ENCODE measurements around the gene LAMB1. TPM values are rescaled to one million over a fixed set of nuclear protein-coding genes. Genes with fewer than 3 reads are reported as not detected.
A peak's percentile ranks its signal among the peaks of the same experiment; 100 is the strongest.

The LAMB1 gene
- total RNA-seq, 5 donors from 2014 or later (not counting 1 experiment from before 2014, with no cell fraction given): 0.56 to 1.4 (median 1.0) TPM; not detected in 2

- Histone ChIP-seq H3K27me3 (replicated peaks in 1 of 2; ENCODE audit: control insufficient read depth in 2 of 2, extremely low read depth in 1 of 2, insufficient read depth in 2 of 2, low read length in 1 of 2) (peaks cover 0 to 8% of the 10 kb centered on the region in 2 experiments), H3K4me1 (ENCODE audit: control insufficient read depth in 1 of 2, extremely low read depth in 1 of 2, insufficient read depth in 2 of 2, low read length in 2 of 2) (peaks cover 0 to 2% of the 10 kb centered on the region in 2 experiments), H3K36me3 (ENCODE audit: control insufficient read depth in 2 of 2, extremely low read depth in 1 of 2, insufficient read depth in 1 of 2, low read length in 1 of 2) (no peaks in the 10 kb centered on the region), H3K27ac (ENCODE audit: low read length) (no peak overlapping the region), H3K9me3 (no peaks in the 10 kb centered on the region), H3K4me3 (ENCODE audit: control insufficient read depth in 1 of 2, extremely low read depth in 1 of 2, low read length in 1 of 2) (no peak overlapping the region)
- no peak for ATAC-seq (replicated peaks in 1 of 4)
- DNase-seq: no peak
- Mint-ChIP-seq H3K36me3 (no peaks in the 10 kb centered on the region), H3K4me3 (no peak overlapping the region), H3K4me1 (peaks cover 0 to 12% (median 9%) of the 10 kb centered on the region in 3 donors), H3K27me3 (peaks cover 5 to 11% of the 10 kb centered on the region in 2 donors), H3K27ac (peak overlapping the region in 1 of 2 donors; percentile 5), H3K9me3 (no peaks in the 10 kb centered on the region)
- CTCF ChIA-PET: interaction anchor here (1.1 to 2.4 kb wide), 2 partner anchors 8 to 419 kb away, joined by 5 to 9 read pairs; no protein-coding TSS in a partner anchor
- POLR2A ChIA-PET: no interaction called here
- no CpG with 5 or more reads among the region's 2 CpGs for WGBS (ENCODE audit: insufficient coverage)
Observed at GRCh38 chr7:107882766-107883165, 120.2 kb downstream of the LAMB1 start.

- Mint-ChIP-seq H3K27me3 (peaks cover 3 to 6% of the 10 kb centered on the region in 2 donors), H3K4me3 (no peak overlapping the region), H3K36me3 (no peaks in the 10 kb centered on the region), H3K4me1 (peaks cover 3 to 30% (median 27%) of the 10 kb centered on the region in 3 donors), H3K9me3 (no peaks in the 10 kb centered on the region), H3K27ac (no peak overlapping the region)
- ATAC-seq (replicated peaks in 1 of 4): peak; percentile 64 to 78 (median 73)
- DNase-seq: peak in 14 of 35 experiments; percentile 16 to 70 (median 25)
- Histone ChIP-seq H3K9me3 (no peaks in the 10 kb centered on the region), H3K27me3 (replicated peaks in 1 of 2; ENCODE audit: control insufficient read depth in 2 of 2, extremely low read depth in 1 of 2, insufficient read depth in 2 of 2, low read length in 1 of 2) (peaks cover 0 to 8% of the 10 kb centered on the region in 2 experiments), H3K4me1 (ENCODE audit: control insufficient read depth in 1 of 2, extremely low read depth in 1 of 2, insufficient read depth in 2 of 2, low read length in 2 of 2) (peaks cover 4 to 6% of the 10 kb centered on the region in 2 experiments), H3K36me3 (ENCODE audit: control insufficient read depth in 2 of 2, extremely low read depth in 1 of 2, insufficient read depth in 1 of 2, low read length in 1 of 2) (no peaks in the 10 kb centered on the region), H3K4me3 (ENCODE audit: control insufficient read depth in 1 of 2, extremely low read depth in 1 of 2, low read length in 1 of 2) (no peak overlapping the region), H3K27ac (ENCODE audit: low read length) (no peak overlapping the region)
- POLR2A ChIA-PET: interaction anchor here in 1 of 2 donors (1.0 kb wide), 1 partner anchor 13 kb away, joined by 3 read pairs; no protein-coding TSS in a partner anchor
- CTCF ChIA-PET: interaction anchor here (0.6 to 3.2 kb wide), 12 partner anchors 9 to 1098 kb away, joined by 3 to 29 read pairs (median 6); partner anchors contain the start of genes CBLL1 (in 2 of the 2) and DLD (in 1 of the 2)
- WGBS (ENCODE audit: insufficient coverage): 0% methylated on average over 1 of the region's 3 CpGs
Observed at GRCh38 chr7:107879400-107880035, 123.4 kb downstream of the LAMB1 start.

GRCh38 chr7:107878636-107879035, 124.3 kb downstream of the LAMB1 start:
- Histone ChIP-seq H3K36me3 (ENCODE audit: control insufficient read depth in 2 of 2, extremely low read depth in 1 of 2, insufficient read depth in 1 of 2, low read length in 1 of 2) (no peaks in the 10 kb centered on the region), H3K9me3 (no peaks in the 10 kb centered on the region), H3K4me3 (ENCODE audit: control insufficient read depth in 1 of 2, extremely low read depth in 1 of 2, low read length in 1 of 2) (no peak overlapping the region), H3K4me1 (ENCODE audit: control insufficient read depth in 1 of 2, extremely low read depth in 1 of 2, insufficient read depth in 2 of 2, low read length in 2 of 2) (peaks cover 4 to 8% of the 10 kb centered on the region in 2 experiments), H3K27ac (ENCODE audit: low read length) (no peak overlapping the region), H3K27me3 (replicated peaks in 1 of 2; ENCODE audit: control insufficient read depth in 2 of 2, extremely low read depth in 1 of 2, insufficient read depth in 2 of 2, low read length in 1 of 2) (peaks cover 0 to 8% of the 10 kb centered on the region in 2 experiments)
- Mint-ChIP-seq H3K9me3 (no peaks in the 10 kb centered on the region), H3K27me3 (peaks cover 0 to 3% of the 10 kb centered on the region in 2 donors), H3K4me1 (peaks cover 6 to 33% (median 33%) of the 10 kb centered on the region in 3 donors), H3K4me3 (no peak overlapping the region), H3K36me3 (no peaks in the 10 kb centered on the region), H3K27ac (no peak overlapping the region)
- POLR2A ChIA-PET: interaction anchor here in 1 of 2 donors (0.6 to 1.2 kb wide), 2 partner anchors 131 to 197 kb away, joined by 4 to 10 read pairs; no protein-coding TSS in a partner anchor
- 38% methylated on average over 1 of the region's 3 CpGs for WGBS (ENCODE audit: insufficient coverage)
- DNase-seq (no peak), ATAC-seq (replicated peaks in 1 of 4) (no peak)
- CTCF ChIA-PET: interaction anchor here (0.6 to 3.2 kb wide), 16 partner anchors 8 to 753 kb away, joined by 3 to 29 read pairs (median 6); partner anchors contain the start of genes CBLL1 (in 2 of the 2), DLD (in 1 of the 2) and HBP1 (in 1 of the 2)

- POLR2A ChIA-PET: interaction anchor here (0.5 to 1.2 kb wide), 3 partner anchors 130 to 675 kb away, joined by 3 to 5 read pairs (median 4); no protein-coding TSS in a partner anchor
- peaks cover 0 to 8% of the 10 kb centered on the region in 2 experiments for H3K27me3 ChIP-seq (replicated peaks in 1 of 2; ENCODE audit: control insufficient read depth in 2 of 2, extremely low read depth in 1 of 2, insufficient read depth in 2 of 2, low read length in 1 of 2)
- H3K27ac ChIP-seq (ENCODE audit: low read length): no peak overlapping the region
- Mint-ChIP-seq H3K4me1 (peaks cover 6 to 33% (median 33%) of the 10 kb centered on the region in 3 donors), H3K36me3 (no peaks in the 10 kb centered on the region), H3K4me3 (no peak overlapping the region), H3K27me3 (peaks cover 0 to 3% of the 10 kb centered on the region in 2 donors), H3K27ac (no peak overlapping the region), H3K9me3 (no peaks in the 10 kb centered on the region)
- H3K4me1 ChIP-seq (ENCODE audit: control insufficient read depth in 1 of 2, extremely low read depth in 1 of 2, insufficient read depth in 2 of 2, low read length in 2 of 2): peaks cover 4 to 8% of the 10 kb centered on the region in 2 experiments
- DNase-seq (no peak), ATAC-seq (replicated peaks in 1 of 4) (no peak)
- H3K4me3 ChIP-seq (ENCODE audit: control insufficient read depth in 1 of 2, extremely low read depth in 1 of 2, low read length in 1 of 2): no peak overlapping the region
- no peaks in the 10 kb centered on the region for H3K36me3 ChIP-seq (ENCODE audit: control insufficient read depth in 2 of 2, extremely low read depth in 1 of 2, insufficient read depth in 1 of 2, low read length in 1 of 2)
- CTCF ChIA-PET: interaction anchor here (0.5 to 3.2 kb wide), 14 partner anchors 11 to 752 kb away, joined by 3 to 29 read pairs (median 4); partner anchors contain the start of genes DLD (in 2 of the 2), CBLL1 (in 1 of the 2) and HBP1 (in 1 of the 2)
- WGBS (ENCODE audit: insufficient coverage): 40% methylated on average over 1 of the region's 5 CpGs
- H3K9me3 ChIP-seq: no peaks in the 10 kb centered on the region
Observed at GRCh38 chr7:107877731-107878382, 125.1 kb downstream of the LAMB1 start.

GRCh38 chr7:107876916-107877315, 126.0 kb downstream of the LAMB1 start:
- Mint-ChIP-seq H3K27ac (peak overlapping the region in 1 of 2 donors; percentile 50), H3K4me3 (no peak overlapping the region), H3K4me1 (peaks cover 6 to 35% (median 33%) of the 10 kb centered on the region in 3 donors), H3K36me3 (no peaks in the 10 kb centered on the region), H3K27me3 (peaks cover 0 to 3% of the 10 kb centered on the region in 2 donors), H3K9me3 (no peaks in the 10 kb centered on the region)
- no peaks in the 10 kb centered on the region for H3K36me3 ChIP-seq (ENCODE audit: control insufficient read depth in 2 of 2, extremely low read depth in 1 of 2, insufficient read depth in 1 of 2, low read length in 1 of 2)
- ChIA-PET POLR2A (interaction anchor here (0.6 to 1.0 kb wide), 3 partner anchors 13 to 620 kb away, joined by 3 to 8 read pairs (median 3); no protein-coding TSS in a partner anchor), CTCF (interaction anchor here (0.6 to 3.2 kb wide), 15 partner anchors 9 to 414 kb away, joined by 3 to 29 read pairs (median 4); partner anchors contain the start of genes DLD (in 2 of the 2) and CBLL1 (in 1 of the 2))
- H3K27me3 ChIP-seq (replicated peaks in 1 of 2; ENCODE audit: control insufficient read depth in 2 of 2, extremely low read depth in 1 of 2, insufficient read depth in 2 of 2, low read length in 1 of 2): peaks cover 0 to 8% of the 10 kb centered on the region in 2 experiments
- WGBS (ENCODE audit: insufficient coverage): no CpG with 5 or more reads among the region's 2 CpGs
- H3K27ac ChIP-seq (ENCODE audit: low read length): no peak overlapping the region
- ATAC-seq (replicated peaks in 1 of 4) (no peak), DNase-seq (no peak)
- H3K4me1 ChIP-seq (ENCODE audit: control insufficient read depth in 1 of 2, extremely low read depth in 1 of 2, insufficient read depth in 2 of 2, low read length in 2 of 2): peaks cover 4 to 8% of the 10 kb centered on the region in 2 experiments
- no peak overlapping the region for H3K4me3 ChIP-seq (ENCODE audit: control insufficient read depth in 1 of 2, extremely low read depth in 1 of 2, low read length in 1 of 2)
- no peaks in the 10 kb centered on the region for H3K9me3 ChIP-seq

Measured in T-cell (primary cell).